ENCODE measurements around the gene PYCARD.
A peak's percentile ranks its signal among the peaks of the same experiment; 100 is the strongest.
"Not testable (repeated sequence)": the region's sequence is repeated elsewhere in the genome, so short reads cannot be mapped to it uniquely, and the experiment has no call there.

The PYCARD gene

DNA sequence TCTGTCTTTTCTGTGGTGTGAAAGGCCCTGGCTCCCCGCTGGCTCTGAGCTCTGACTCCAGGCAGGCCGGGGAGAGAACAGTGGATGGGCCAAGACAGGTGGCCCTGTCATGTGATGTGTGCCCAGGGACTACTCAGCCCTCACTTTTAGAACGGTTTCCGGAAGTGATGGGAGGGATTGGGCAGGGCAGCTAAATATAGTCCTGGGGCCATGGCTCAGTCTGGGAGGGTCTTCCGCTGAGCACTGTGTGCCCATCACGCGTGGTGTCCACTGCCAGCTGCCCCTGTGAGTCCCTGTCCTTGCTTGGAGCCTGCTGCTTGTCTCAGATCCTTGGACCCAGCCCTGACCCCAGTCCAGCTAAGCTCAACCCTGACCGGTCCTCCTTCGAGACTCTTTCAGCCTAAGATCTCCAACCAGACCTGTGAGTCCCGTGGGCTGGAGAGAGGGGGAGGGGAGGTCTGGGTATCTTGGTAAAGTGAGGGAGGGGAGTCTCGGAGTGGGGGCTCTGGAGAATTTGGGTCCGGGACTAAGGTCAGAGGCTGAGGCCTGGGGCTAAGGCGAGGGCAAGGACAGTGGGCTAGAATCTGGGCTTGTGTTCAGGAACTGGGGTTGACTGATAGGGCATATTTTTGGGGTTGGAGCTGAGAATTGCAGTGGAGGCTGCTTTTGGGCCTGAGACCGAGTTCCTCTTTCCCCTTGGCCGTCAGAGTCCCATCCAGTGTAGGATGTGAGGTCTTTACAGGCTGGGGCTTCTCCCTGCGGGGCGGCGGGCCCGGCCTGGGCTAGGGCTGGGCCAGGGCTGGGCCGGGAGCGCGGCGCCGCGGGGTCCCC, 11.5 kb upstream of the PYCARD start, which contains the start of gene TRIM72:
TRIM72 (plus strand) TSS at position 243 of the 831 bp plus-strand sequence. CDS start 620 bp downstream, outside the sequence.
- TF ChIP-seq, protein P1, sequence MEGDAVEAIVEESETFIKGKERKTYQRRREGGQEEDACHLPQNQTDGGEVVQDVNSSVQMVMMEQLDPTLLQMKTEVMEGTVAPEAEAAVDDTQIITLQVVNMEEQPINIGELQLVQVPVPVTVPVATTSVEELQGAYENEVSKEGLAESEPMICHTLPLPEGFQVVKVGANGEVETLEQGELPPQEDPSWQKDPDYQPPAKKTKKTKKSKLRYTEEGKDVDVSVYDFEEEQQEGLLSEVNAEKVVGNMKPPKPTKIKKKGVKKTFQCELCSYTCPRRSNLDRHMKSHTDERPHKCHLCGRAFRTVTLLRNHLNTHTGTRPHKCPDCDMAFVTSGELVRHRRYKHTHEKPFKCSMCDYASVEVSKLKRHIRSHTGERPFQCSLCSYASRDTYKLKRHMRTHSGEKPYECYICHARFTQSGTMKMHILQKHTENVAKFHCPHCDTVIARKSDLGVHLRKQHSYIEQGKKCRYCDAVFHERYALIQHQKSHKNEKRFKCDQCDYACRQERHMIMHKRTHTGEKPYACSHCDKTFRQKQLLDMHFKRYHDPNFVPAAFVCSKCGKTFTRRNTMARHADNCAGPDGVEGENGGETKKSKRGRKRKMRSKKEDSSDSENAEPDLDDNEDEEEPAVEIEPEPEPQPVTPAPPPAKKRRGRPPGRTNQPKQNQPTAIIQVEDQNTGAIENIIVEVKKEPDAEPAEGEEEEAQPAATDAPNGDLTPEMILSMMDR (IDR thresholded peaks at IDR 0.05; ENCODE audit: borderline replicate concordance, insufficient read depth, low read depth, low read length): no peak
- H3K4me3 ChIP-seq (ENCODE audit: low read depth, low read length): no peak within 1 kb of the TSS

DNA sequence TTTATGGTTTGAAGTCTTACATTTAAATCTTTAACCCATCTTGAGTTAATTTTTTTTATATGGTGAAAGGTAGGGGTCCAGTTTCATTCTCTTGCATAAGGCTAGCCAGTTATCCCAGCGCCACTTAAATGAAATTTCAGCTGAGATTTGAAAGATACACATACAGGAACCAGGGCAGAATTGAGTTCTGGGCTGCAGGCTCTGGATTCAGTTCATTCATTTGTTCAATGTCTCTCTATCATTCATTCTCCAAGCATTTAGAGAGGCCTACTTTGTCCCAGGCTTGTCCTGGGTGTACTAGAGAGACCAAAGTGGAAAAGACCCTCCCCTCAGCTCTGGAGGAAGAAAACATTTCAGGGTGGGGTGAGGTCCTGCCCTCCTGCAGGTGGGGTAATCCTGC, 10.8 kb upstream of the PYCARD start:
- no peak overlapping the region for H3K4me3 ChIP-seq (ENCODE audit: low read depth, low read length)
- TF ChIP-seq, protein P1 (IDR thresholded peaks at IDR 0.05; ENCODE audit: borderline replicate concordance, insufficient read depth, low read depth, low read length): no peak

DNA sequence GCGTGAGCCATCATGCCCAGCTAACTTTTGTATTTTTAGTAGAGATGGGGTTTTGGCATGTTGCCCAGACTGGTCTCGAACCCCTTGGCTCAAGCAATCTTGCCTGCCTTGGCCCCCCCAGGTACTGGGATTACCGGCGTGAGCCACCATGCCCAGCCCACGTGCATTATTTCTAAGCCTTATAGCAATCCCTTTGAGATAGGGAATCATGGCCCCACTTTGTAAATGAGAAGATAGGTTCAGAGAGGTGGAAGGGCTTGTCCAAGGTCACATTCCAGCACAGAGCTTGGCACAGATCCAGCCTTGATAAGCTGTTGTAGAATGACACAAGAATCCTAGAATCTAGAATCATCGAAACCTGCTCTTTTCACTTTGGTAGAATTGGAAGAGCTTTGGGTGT, 4.2 kb upstream of the PYCARD start:
- TF ChIP-seq, protein P1 (IDR thresholded peaks at IDR 0.05; ENCODE audit: borderline replicate concordance, insufficient read depth, low read depth, low read length): no peak
- H3K4me3 ChIP-seq (ENCODE audit: low read depth, low read length): no peak overlapping the region

DNA sequence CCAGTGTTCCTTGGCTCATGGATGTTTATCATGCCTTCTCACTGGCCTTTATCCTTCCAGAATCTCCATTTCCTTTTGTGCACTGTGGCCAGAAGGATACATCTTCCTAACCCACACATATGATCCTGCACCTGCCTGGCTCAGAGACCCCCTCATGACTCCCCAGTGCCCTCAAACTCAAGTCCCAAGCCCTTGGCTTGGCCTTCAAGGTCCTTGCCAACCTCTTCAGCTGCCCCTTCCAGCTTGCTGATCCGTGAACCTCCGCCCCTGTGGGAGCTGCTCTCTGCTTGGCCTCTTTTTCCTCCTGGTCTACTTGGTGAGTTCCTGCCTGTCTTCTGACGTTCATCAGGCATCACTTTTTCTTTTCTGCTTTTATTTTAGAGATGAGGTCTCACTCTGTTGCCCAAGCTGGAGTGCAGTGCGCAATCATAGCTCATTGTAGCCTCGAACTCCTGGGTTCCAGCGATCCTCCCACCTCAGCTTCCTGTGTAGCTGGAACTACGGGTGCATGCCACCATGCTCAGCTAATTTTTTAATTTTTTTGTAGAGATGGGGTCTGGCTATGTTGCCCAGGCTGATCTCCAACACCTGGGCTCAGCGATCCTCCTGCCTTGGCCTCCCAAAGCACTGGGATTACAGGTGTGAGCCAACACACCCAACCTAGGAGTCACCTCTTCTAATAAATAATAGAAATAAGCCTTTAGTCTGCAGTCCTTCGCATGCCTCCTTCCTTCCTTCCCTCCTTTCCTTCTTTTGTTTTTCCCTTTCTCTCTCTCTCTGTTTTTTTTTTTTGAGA, 2.5 kb upstream of the PYCARD start:
- TF ChIP-seq, protein P1 (IDR thresholded peaks at IDR 0.05; ENCODE audit: borderline replicate concordance, insufficient read depth, low read depth, low read length): no peak
- no peak overlapping the region for H3K4me3 ChIP-seq (ENCODE audit: low read depth, low read length)

DNA sequence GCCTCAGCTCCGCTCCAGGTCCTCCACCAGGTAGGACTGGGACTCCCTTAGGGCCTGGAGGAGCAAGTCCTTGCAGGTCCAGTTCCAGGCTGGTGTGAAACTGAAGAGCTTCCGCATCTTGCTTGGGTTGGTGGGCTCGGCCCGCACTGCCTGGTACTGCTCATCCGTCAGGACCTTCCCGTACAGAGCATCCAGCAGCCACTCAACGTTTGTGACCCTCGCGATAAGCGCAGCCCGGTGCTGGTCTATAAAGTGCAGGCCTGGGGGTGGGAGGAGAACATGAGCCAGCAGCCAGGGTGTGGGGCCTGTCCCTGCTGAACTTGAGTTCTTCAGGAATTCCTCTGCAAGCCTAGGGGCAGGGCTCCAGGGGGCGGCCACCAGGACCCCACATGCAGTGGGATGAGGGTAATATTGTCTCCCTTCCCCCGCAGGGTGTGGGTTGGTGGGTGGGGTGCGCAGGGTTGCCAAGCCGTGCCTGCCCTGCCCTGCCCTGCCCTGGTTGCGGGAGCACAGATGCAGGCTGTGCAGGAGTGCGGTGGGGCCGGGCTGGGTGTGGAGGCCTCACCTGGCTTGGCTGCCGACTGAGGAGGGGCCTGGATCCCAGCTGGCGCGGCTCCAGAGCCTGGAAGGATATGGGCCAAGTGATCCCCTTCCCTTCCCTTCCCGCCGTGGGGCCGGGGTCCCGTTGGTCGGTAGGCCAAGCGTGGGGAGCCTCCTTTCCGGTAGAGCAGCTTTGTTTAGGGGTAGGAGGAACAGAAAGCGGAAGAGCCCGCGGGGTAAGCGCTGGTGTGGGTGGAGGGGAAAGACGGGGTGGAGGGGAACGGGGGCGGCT, 762 bp downstream of the PYCARD start:
- TF ChIP-seq, protein P1 (IDR thresholded peaks at IDR 0.05; ENCODE audit: borderline replicate concordance, insufficient read depth, low read depth, low read length): no peak
- H3K4me3 ChIP-seq (ENCODE audit: low read depth, low read length): peak overlapping the region; percentile 85

DNA sequence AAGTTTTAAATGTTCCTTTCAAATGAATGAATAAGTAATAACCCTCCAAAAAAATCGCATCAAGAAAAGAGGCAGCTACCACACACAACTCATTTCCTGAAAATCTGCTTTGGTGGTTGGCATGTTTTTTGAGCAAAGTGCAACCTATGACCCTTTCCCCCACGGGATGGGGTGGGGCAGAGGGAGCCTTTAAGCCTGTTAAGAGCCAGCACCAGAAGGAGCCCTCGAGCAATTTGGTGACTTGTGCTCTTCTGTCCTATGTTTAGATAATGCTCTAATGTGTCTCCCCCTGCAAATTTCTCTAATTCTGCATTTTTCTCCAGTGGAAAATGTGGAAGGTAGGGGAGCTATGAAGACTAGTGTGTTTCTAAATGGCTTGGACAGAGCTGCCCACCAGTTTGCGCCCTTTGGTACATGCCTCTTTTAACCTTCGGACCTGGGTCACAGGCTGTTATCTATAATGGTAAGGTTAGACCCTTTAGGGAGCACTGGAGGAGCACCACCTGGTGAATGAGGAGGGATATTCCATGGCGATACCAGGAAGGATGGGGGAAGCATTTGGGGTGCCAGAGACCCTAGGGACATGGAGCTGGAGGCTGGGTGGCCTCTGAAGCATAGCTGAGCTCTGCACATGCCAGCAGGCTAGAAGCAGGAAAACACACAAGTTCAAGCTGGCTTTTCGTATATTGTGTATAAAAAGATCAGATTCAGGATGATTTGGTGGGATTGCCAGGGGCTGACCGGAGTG, 1.6 kb downstream of the PYCARD start:
- H3K4me3 ChIP-seq (ENCODE audit: low read depth, low read length): peak overlapping the region; percentile 85
- TF ChIP-seq, protein P1 (IDR thresholded peaks at IDR 0.05; ENCODE audit: borderline replicate concordance, insufficient read depth, low read depth, low read length): 0 out of 2 replicates have a peak, but pooled peaks have one; percentile 23

DNA sequence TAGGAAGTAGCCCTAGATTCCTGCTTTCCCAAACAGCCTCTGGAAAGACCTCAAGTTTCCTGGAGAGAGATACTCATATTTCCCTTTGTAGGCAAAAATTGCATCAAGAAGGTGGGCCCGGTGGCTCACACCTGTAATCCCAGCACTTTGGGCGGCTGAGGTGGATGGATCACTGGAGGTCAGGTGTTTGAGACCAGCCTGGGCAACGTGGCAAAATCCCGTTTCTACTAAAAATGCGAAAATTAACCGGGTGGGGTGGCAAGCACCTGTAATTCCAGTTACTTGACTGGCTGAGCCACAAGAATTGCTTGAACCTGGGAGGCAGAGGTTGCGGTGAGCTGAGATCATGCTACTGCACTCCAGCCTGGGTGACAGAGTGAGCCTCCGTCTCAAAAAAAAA, 2.4 kb downstream of the PYCARD start:
- not testable (repeated sequence) for H3K4me3 ChIP-seq (ENCODE audit: low read depth, low read length)

All from GM12875 (cell line).